Measurements from ENCODE around the gene TMEM109. TPM values are rescaled to one million over a fixed set of nuclear protein-coding genes. Genes with fewer than 3 reads are reported as not detected.

The TMEM109 gene
- total and polyA plus RNA-seq, 2 of the 8 experiments (the other 6 are each of a cell fraction or from before 2014, with no cell fraction given) = 27.3 to 30.3 TPM

GRCh38 chr11:60942219-60942618 lies 28.3 kb downstream of the TMEM109 start:
- Histone ChIP-seq H3K4ac (replicated peaks; ENCODE audit: insufficient read length, low read depth, low read length) (no peak overlapping the region), H3K23me2 (ENCODE audit: low read depth, low read length) (no peaks in the 10 kb centered on the region), H3K4me1 (replicated peaks in 1 of 4; ENCODE audit: control insufficient read depth in 3 of 4, insufficient read depth in 4 of 4, low read length in 3 of 4) (no peaks in the 10 kb centered on the region; a peak in 1 of 7 replicates), H3K9ac (replicated peaks in 1 of 4; ENCODE audit: extremely low read depth in 1 of 4, low read depth in 3 of 4, low read length in 3 of 4) (no peak overlapping the region), H3K79me1 (ENCODE audit: low read depth, low read length) (no peaks in the 10 kb centered on the region; the same call in 1 of the 2 replicates), H3K36me3 (ENCODE audit: control insufficient read depth in 2 of 4, insufficient read depth in 4 of 4, low read length in 3 of 4) (peaks cover 0 to 3% (median 1%) of the 10 kb centered on the region in 4 experiments; a peak in 2 of 8 replicates), H3K9me3 (ENCODE audit: insufficient read depth in 2 of 2, low read depth in 1 of 2, low read length in 1 of 2) (no peaks in the 10 kb centered on the region), H4K91ac (replicated peaks; ENCODE audit: insufficient read length, low read length) (no peak overlapping the region), H3K56ac (replicated peaks; ENCODE audit: insufficient read length, low read depth, low read length) (no peak overlapping the region), H3K4me2 (ENCODE audit: insufficient read depth in 1 of 2, low read depth in 2 of 2, low read length in 2 of 2) (no peak overlapping the region), H3K79me2 (ENCODE audit: control insufficient read depth in 1 of 2, insufficient read depth in 2 of 2, low read length in 2 of 2) (peaks cover 0 to 2% of the 10 kb centered on the region in 2 experiments; a peak in 1 of 4 replicates), H3K23ac (ENCODE audit: insufficient read length) (no peak overlapping the region), H4K5ac (ENCODE audit: insufficient read length, low read depth, low read length) (no peak overlapping the region), H3K18ac (ENCODE audit: extremely low read depth, low read length) (no peak overlapping the region), H3K4me3 (ENCODE audit: extremely low read depth in 1 of 4, insufficient read depth in 2 of 4, low read depth in 3 of 4, low read length in 4 of 4) (no peak overlapping the region), H3K14ac (ENCODE audit: insufficient read length) (no peak overlapping the region), H2BK20ac (ENCODE audit: low read length) (no peak overlapping the region), H3K27ac (ENCODE audit: low read depth, low read length) (no peak overlapping the region), H2BK120ac (replicated peaks; ENCODE audit: low read depth, low read length) (no peak overlapping the region), H3K27me3 (replicated peaks in 1 of 4; ENCODE audit: control insufficient read depth in 3 of 4, extremely low read depth in 1 of 4, insufficient read depth in 3 of 4, low read length in 3 of 4) (no peaks in the 10 kb centered on the region), H2AK5ac (ENCODE audit: low read depth, low read length) (no peak overlapping the region), H2AFZ (ENCODE audit: low read length) (no peak overlapping the region), H4K20me1 (replicated peaks in 1 of 2; ENCODE audit: control insufficient read depth in 1 of 2, insufficient read depth in 2 of 2, low read length in 2 of 2) (peaks cover 1 to 2% of the 10 kb centered on the region in 2 experiments), H2BK12ac (ENCODE audit: low read depth, low read length) (no peak overlapping the region), H2BK5ac (ENCODE audit: low read depth, low read length) (no peak overlapping the region), H2BK15ac (ENCODE audit: low read length) (no peak overlapping the region), H4K8ac (ENCODE audit: extremely low read depth, insufficient read depth, low read length) (no peak overlapping the region)
- ChIA-PET POLR2A (ENCODE audit: partially characterized antibody) (interaction anchor here (1.7 to 2.0 kb wide), 2 partner anchors 9 to 11 kb away, joined by 8 to 10 read pairs; partner anchors contain the start of gene SLC15A3), CTCF (ENCODE audit: partially characterized antibody) (interaction anchor here (0.7 to 1.3 kb wide), 4 partner anchors 12 to 246 kb away, joined by 3 to 4 read pairs (median 3); no protein-coding TSS in a partner anchor)
- WGBS, 2 experiments (ENCODE audit: extremely low coverage in 1 of 2, insufficient coverage in 1 of 2, insufficient read length in 1 of 2, insufficient replicate concordance in 2 of 2, low coverage in 1 of 2, low lambda C conversion rate in 2 of 2, missing lambda C conversion rate in 1 of 2) = 85% methylated on average over 4 of the region's 4 CpGs; no CpG with 5 or more reads in 1 of the 2 experiments
- DNase-seq (ENCODE audit: low read depth in 1 of 2, low spot score in 2 of 2) = no peak
- no peak for FAIRE-seq
- TF ChIP-seq TCF12 (IDR thresholded peaks at IDR 0.05; ENCODE audit: low read depth, low read length) = no peak
- TF ChIP-seq CHD2 (IDR thresholded peaks at IDR 0.05; ENCODE audit: low read length) = no peak
- TF ChIP-seq NANOG (IDR thresholded peaks at IDR 0.05; ENCODE audit: insufficient read depth, low read depth, low read length, poor library complexity, severe bottlenecking) = no peak
- no peak for TF ChIP-seq ATF2 (IDR thresholded peaks at IDR 0.05; ENCODE audit: low read length)
- TF ChIP-seq RBBP5 (IDR thresholded peaks at IDR 0.05; ENCODE audit: borderline replicate concordance, low read depth, low read length) = no peak
- TF ChIP-seq EZH2 (IDR thresholded peaks at IDR 0.05; ENCODE audit: low read depth, low read length, severe bottlenecking) = no peak
- TF ChIP-seq NRF1 (IDR thresholded peaks at IDR 0.05; ENCODE audit: low read depth, low read length) = no peak
- no peak for TF ChIP-seq BACH1 (IDR thresholded peaks at IDR 0.05; ENCODE audit: low read length)
- TF ChIP-seq RNF2 (IDR thresholded peaks at IDR 0.05; ENCODE audit: borderline replicate concordance, low read depth, low read length, missing control alignments, poor library complexity, severe bottlenecking) = no peak
- TF ChIP-seq EGR1 (IDR thresholded peaks at IDR 0.05; ENCODE audit: borderline replicate concordance, low read depth, low read length) = no peak
- TF ChIP-seq SRF (IDR thresholded peaks at IDR 0.05; ENCODE audit: low read depth, low read length) = no peak
